NCI-H2107 (cell line): ENCODE measurements around the gene KRTAP4-16.
"Not testable (repeated sequence)": the region's sequence is repeated elsewhere in the genome, so short reads cannot be mapped to it uniquely, and the experiment has no call there.

ENCODE experiments used
- DNase-seq: peaks from one replicate; lab custom pipeline; 2025; lab: John Stamatoyannopoulos, UW

KRTAP4-16 gene

DNA sequence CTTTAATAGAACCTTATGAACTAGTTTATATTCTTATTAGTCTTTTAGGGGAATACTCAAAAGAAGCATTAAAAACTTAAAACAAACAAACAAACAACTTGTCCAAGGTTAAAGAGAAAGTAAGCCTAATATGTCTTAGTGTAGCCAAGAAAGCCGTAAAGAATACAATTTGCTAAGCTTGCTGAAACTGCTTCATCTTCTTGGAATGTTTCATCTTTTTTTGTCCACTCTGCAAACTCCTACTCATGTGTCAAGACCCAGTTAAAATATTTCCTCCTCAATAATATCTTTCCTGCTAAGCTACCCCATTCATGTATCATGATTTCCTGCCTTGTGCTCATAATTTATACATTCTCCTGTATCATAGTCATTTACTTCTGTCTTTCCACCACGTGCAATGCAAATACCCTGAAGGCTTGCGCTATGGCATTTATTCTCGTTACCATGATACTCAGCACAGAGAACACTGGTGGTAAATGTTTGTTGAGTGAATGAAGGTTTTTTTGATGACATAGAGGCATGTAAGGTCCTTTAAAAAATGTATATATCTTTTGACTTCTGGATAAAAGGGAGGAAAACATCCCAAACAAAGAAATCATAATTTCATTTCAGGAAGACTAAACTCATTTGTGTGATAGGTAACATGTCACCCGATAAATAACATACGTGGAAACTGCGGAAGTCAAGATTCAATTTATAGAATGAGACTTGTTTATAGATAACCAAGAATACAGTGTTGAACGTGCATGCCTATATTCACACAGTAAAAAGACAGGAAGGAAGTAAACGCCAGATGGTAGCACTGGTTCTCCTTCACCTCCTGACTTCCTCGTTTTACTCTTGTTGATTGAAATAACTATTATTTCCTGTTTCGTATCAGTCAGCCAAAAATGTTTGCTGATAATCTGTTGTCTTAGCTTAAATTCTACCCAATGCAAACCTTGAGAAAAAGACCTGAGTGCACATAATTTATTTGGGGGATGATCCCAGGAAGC lies 18.0 kb upstream of the KRTAP4-16 start:
- DNase-seq, result not testable (repeated sequence)

DNA sequence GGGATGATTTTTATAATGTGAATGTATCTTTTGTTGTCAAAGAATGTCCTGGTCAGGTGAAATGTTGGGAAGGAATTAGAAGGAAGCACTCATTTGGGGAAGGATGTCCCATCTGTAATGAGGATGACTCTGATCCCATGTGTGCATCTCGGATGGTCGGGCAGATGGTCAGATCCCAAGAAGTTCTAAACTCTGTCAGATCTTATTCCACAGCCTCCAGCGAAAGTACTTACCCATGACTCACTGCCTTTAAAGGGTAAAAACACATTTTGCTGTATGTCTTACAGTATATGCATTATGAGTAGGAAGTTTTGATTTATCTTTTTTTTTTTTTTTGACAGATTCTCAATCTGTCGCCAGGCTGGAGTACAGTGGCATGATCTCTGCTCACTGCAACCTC lies 16.7 kb upstream of the KRTAP4-16 start:
- no peak for DNase-seq

DNA sequence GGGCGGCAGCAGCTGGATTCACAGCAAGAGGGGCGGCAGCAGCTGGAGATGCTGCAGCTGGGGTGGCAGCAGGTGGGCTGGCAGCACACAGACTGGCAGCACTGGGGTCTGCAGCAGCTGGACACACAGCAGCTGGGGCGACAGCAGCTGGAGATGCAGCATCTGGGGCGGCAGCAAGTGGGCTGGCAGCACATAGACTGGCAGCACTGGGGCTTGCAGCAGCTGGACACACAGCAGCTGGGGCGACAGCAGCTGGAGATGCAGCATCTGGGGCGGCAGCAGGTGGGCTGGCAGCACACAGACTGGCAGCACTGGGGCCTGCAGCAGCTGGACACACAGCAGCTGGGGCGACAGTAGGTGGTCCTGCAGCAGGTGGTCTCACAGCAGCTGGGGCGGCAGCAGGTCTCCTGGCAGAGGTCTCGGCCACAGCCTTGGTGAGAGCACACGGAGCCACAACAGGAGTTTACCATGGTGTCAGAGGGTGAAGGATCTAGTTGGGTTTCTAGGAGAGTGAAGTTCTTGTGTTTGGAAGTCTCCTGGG lies 15.9 kb upstream of the KRTAP4-16 start, which contains the start of gene KRTAP4-11:
KRTAP4-11 (minus strand) TSS at position 528 of the 541 bp plus-strand sequence; CDS start at position 470, 58 bp downstream.
- DNase-seq, result not testable (repeated sequence)

DNA sequence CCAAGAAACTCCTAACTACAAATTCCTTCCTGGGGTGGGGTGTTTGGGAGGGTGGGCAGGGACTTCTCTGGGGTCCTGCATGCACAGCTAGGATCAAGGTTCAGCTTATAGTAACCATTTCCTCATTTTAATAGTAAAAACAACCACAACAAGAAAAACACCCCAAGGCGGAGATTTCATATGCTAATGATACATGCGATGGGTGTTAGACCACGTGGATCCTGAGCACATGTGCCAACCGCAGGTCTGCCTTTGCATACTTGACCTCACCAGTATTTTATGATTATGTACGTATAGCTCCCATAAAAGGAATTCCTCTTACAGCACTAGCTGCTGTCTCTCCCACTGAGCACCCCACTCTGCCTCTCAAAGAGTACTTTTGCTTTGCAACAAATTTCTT lies 14.3 kb upstream of the KRTAP4-16 start:
- DNase-seq, result no peak

DNA sequence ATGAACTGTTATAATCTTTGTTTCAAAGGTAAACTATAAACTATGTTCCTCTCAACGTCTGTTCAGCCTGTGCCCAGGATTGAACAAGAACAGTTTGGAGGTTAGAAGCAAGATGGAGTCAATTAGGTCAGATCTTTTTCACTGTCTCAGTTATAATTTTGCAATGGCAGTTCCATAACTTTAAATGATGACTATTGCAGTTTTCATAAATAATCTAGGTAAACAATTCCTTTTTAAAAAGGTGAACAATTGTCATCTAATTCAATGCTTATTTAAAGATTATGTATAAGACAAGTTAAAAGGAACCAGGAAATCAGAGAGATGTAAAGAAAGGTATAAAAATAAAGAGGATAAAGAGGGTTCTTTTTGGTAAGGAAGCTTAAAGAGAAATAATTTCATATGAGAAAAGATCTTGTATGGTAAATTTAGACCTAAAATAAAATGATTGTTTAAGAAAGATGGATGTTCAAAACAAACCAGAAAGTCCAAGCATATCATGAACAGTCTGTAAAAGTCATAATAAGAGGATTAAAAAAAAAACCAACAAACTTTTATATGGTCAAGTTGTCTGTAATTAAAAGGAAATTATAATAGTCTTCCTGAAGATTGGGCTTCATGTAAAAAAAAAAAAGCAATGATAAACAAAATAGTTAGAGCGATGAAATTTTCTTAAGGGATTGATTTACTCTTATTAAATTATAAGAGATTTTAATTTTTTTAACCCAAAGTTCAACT lies 9.3 kb upstream of the KRTAP4-16 start:
- DNase-seq, result no peak

DNA sequence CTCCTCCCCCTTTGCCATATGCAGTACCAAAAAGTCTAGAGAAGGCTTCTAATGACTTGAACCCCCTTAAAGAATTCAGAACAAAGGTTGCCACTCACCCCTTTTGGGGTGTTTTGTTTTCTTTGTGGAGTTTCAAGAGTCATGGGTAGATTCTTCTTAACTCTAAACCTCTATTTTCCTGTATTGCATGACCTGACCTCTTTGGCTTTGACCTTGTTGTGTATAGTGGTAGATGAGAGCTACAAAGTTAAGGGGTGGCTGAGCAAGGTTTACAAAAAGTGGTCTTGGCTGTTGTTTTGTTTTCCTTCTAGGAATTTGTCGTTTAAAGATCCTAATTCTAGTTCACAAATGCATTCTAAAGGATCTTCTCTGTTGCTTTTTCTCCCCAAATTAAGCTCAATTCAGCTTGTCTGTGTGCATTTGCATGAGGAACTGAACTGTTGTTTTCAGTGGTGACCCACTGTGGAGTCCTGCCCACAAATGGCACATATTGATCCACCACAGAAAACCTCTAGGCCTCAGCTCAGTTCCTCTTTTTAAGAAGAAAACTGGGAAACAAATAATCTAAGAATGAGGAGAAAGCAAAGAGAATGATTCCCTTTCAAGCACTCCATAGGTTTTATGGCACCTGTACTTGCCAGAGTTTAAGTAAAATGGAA lies 6.8 kb upstream of the KRTAP4-16 start:
- not testable (repeated sequence) for DNase-seq

DNA sequence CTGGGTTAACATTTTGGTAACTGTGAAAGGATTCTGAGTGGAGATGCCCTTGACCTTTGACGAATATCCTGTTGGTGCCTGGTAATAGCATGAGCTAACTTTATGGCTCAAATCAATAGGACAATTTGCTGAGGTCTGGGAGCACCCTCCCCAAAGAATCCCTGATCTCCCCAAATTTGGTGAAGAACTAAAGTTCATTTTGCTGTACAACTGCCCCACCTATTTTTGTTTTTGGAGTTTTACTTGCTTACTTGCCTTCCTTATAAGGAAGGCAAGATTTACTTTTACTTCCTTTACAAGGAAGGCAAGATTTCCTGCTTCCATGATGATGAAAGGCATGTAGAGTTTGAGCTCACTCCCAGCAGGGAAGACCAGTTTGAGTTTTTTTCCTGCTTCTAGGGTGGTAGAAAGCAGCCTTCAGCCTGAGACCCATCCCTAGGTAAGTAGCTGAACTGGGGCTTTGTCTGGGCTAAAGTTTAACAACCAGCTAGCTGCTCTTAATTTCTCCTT lies 6.0 kb upstream of the KRTAP4-16 start:
- no peak for DNase-seq

DNA sequence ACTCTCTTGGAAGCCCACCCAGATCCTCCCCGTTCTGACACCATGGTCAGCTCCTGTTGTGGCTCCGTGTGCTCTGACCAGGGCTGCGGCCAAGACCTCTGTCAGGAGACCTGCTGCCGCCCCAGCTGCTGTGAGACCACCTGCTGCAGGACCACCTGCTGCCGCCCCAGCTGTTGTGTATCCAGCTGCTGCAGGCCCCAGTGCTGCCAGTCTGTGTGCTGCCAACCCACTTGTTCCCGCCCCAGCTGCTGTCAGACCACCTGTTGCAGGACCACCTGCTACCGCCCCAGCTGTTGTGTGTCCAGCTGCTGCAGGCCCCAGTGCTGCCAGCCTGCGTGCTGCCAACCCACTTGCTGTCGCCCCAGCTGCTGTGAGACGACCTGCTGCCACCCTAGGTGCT lies 3.3 kb upstream of the KRTAP4-16 start, which contains the start of gene KRTAP4-9:
KRTAP4-9 (plus strand) TSS at position 43 of the 400 bp plus-strand sequence; CDS start at position 43, 0 bp downstream.
- not testable (repeated sequence) for DNase-seq

DNA sequence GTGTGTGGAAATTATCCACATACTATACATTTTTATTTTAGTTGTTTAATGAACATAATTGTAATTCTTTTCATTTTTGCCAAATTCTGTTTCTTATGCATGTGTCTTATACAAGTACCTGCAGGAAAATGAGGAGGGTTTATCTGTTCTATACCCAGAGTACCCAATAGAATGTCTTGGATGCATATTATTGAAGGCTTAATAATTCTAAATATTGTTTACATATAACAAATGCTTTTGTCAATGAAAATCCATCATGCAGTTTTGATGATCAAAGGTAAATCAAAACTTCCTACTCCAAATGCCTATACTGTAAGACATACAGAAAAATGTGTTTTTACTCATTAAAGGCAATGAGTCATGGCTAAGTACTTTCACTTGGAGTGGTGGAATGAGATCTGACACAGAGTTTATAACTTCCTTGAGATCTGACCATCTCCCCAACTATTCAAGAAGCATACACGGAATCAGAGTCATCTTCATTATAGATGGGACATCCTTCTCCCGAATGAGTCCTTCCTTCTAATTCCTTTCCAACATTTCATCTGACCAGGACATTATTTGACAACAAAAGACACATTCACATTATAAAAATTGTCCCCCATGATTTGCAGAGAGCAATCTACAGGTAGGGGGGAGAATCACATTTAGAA lies 2.5 kb upstream of the KRTAP4-16 start:
- DNase-seq, result not testable (repeated sequence)

DNA sequence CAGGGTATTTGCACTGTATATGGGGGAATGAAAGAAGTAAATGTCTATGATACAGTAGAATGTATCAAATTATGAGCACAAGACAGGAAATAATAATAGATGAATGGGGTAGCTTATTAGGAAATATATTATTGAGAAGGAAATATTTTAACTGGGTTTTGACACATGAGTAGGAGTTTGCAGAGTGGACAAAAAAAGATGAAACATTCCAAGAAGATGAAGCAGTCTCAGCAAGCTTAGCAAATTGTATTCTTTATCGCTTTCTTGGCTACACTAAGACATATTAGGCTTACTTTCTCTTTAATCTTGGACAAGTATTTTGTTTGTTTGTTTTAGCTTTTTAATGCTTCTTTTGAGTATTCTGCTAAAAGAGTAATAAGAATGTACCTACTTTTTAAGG lies 1.9 kb upstream of the KRTAP4-16 start:
- no peak for DNase-seq

DNA sequence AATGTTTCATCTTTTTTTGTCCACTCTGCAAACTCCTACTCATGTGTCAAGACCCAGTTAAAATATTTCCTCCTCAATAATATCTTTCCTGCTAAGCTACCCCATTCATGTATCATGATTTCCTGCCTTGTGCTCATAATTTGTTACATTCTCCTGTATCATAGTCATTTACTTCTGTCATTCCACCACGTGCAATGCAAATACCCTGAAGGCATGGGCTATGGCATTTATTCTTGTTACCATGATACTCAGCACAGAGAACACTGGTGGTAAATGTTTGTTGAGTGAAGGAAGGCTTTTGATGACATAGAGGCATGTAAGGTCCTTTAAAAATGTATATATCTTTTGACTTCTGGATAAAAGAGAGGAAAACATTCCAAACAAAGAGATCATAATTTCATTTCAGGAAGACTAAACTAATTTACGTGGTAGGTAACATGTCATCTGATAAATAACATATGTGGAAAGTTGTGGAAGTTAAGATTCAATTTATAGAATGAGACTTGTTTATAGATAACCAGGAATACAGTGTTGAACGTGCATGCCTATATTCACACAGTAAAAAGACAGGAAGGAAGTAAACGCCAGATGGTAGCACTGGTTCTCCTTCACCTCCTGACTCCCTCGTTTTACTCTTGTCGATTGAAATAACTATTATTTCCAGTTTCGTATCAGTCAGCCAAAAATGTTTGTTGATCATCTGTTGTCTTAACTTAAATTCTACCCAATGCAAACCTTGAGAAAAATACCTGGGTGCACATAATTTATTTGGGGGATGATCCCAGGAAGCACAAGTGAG lies 2.1 kb downstream of the KRTAP4-16 start:
- not testable (repeated sequence) for DNase-seq

DNA sequence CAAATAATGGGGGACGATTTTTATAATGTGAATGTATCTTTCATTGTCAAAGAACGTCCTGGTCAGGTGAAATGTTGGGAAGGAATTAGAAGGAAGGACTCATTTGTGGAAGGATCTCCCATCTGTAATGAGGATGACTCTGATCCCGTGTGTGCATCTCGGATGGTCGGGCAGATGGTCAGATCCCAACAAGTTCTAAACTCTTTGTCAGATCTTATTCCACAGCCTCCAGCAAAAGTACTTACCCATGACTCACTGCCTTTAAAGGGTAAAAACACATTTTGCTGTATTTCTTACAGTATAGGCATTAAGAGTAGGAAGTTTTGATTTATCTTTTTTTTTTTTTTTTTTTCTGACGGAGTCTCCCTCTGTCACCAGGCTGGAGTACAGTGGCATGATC lies 3.5 kb downstream of the KRTAP4-16 start:
- no peak for DNase-seq

DNA sequence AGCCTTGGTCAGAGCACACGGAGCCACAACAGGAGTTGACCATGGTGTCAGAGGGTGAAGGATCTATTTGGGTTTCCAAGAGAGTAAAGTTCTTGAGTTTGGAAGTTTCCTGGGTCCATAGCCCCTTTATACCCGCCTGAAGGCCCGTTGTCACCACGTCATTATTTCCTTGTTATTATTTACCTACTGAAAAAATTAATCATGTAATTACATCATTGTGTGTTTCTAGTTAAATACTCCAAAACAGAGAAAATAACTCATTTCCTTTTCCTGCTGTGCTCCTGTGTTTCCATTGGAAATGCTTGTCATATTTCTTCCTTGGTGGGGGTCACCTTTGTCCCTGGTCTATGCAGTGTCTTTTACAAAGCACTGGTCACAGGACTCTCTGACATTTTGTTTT lies 4.0 kb downstream of the KRTAP4-16 start, which contains the start of gene KRTAP4-8:
KRTAP4-8 (minus strand) TSS at position 101 of the 400 bp plus-strand sequence; CDS start at position 43, 58 bp downstream.
- no peak for DNase-seq

DNA sequence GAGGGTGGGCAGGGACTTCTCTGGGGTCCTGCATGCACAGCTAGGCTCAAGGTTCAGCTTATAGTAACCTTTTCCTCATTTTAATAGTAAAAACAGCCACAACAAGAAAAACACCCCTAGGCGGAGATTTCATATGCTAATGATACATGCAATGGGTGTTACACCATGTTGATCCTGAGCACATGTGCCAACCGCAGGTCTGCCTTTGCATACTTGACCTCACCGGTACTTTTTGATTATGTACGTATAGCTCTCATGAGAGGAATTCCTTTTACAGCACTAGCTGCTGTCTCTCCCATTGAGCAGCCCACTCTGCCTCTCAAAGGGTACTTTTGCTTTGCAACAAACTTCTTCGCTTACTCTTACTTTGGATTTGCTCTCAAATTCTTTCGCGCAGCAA lies 6.0 kb downstream of the KRTAP4-16 start:
- DNase-seq, result no peak

DNA sequence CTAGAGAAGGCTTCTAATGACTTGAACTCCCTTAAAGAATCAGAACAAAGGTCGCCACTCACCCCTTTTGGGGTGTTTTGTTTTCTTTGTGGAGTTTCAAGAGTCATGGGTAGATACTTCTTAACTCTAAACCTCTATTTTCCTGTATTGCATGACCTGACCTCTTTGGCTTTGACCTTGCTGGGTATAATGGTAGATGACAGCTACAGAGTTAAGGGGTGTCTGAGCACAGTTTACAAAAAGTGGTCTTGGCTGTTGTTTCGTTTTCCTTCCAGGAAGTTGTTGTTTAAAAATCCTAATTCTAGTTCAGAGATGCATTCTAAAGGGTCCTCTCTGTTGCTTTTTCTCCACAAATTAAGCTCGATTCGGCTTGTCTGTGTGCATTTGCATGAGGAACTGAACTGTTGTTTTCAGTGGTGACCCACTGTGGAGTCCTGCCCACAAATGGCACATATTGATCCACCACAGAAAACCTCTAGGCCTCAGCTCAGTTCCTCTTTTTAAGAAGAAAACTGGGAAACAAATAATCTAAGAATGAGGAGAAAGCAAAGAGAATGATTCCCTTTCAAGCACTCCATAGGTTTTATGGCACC lies 13.2 kb downstream of the KRTAP4-16 start:
- not testable (repeated sequence) for DNase-seq

DNA sequence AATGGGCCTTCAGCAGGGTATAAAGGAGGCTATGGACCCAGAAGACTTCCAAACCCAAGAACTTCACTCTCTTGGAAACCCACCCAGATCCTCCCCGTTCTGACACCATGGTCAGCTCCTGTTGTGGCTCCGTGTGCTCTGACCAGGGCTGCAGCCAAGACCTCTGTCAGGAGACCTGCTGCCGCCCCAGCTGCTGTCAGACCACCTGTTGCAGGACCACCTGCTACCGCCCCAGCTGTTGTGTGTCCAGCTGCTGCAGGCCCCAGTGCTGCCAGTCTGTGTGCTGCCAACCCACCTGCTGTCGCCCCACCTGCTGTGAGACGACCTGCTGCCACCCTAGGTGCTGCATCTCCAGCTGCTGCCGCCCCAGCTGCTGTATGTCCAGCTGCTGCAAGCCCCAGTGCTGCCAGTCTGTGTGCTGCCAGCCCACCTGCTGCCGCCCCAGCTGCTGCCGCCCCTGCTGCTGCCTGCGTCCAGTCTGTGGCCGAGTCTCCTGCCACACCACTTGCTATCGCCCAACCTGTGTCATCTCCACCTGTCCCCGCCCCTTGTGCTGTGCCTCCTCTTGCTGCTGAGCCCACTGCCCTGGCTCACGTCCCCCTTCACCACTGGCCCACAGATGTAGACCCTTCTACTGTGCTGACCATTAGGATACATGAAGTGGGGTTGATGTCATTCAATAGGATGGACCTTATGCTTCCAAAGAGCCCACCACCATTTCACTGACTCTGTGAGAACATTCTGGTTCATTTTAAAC lies 17.7 kb downstream of the KRTAP4-16 start, which contains the start of gene KRTAP4-7:
KRTAP4-7 (plus strand) TSS at position 51 of the 757 bp plus-strand sequence; CDS start at position 108, 57 bp downstream.
- not testable (repeated sequence) for DNase-seq

DNA sequence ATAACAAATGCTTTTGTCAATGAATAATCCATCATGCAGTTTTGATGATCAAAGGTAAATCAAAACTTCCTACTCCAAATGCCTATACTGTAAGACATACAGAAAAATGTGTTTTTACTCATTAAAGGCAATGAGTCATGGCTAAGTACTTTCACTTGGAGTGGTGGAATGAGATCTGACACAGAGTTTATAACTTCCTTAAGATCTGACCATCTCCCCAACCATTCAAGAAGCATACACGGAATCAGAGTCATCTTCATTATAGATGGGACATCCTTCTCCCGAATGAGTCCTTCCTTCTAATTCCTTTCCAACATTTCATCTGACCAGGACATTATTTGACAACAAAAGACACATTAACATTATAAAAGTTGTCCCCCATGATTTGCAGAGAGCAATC lies 18.6 kb downstream of the KRTAP4-16 start:
- DNase-seq, result not testable (repeated sequence)

DNA sequence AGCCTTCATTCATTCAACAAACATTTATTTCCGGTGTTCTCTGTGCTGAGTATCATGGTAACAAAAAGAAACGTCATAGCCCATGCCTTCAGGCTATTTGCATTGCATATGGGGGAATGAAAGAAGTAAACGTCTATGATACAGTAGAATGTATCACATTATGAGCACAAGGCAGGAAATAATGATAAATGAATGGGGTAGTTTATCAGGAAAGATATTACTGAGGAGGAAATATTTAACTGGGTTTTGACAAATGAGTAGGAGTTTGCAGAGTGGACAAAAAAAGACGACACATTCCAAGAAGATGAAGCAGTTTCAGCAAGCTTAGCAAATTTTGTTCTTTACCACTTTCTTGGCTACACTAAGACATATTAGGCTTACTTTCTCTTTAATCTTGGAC lies 19.4 kb downstream of the KRTAP4-16 start:
- DNase-seq, result no peak

DNA sequence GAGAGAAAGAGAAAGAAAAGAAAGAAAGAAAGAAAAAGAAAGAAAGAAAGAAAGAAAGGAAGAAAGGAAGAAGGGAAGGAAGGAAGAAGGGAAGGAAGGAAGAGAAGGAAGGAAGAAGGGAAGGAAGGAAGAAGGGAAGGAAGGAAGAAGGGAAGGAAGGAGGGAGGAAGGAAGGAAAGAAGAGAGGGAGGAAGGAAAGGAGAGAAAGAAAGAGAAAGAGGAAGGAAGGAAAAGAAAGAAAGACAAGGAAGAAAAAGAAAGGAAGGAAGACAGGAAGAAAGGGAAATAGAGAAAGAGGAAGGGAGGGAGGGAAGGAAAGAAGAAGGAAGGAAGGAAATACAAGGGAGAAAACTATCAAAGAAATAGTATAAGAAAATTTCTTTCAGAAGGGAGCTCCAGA lies 25.2 kb downstream of the KRTAP4-16 start:
- no peak for DNase-seq
